Activated CD4-positive, alpha-beta T cell treated with anti-CD3 and anti-CD28 coated beads, Interleukin-2, amount 50 U/mL, for 48 hours (primary cell): ENCODE data around the gene DMAC2L.
"Not testable (repeated sequence)": the region's sequence is repeated elsewhere in the genome, so short reads cannot be mapped to it uniquely, and the experiment has no call there.

ENCODE experiments used
- DNase-seq, 2 experiments: peaks; one replicate each; pipeline ENCODE4 v3.0.0-alpha.2; 2020

DMAC2L gene

GRCh38 chr14:50311972-50312733 is at the start of gene DMAC2L, which contains the start of gene L2HGDH:
Gene DMAC2L, plus strand, starts transcription at chr14:50312324. Its CDS starts 9,164 bp downstream, at chr14:50321488.
Gene L2HGDH, minus strand, starts transcription at chr14:50312229. Its CDS starts 79 bp downstream, at chr14:50312150.
- DNase-seq: peak; percentile 89 to 92

- no peak for DNase-seq
These were observed 49.3 kb upstream of the DMAC2L start for GRCh38 chr14:50262865-50263264.

GRCh38 chr14:50263321-50263720 is 48.8 kb upstream of the DMAC2L start:
- no peak for DNase-seq

- DNase-seq: no peak
These were observed 47.1 kb upstream of the DMAC2L start for GRCh38 chr14:50265029-50265428.

GRCh38 chr14:50270932-50271331 is 41.2 kb upstream of the DMAC2L start:
- DNase-seq: no peak

GRCh38 chr14:50272498-50272897 is 39.6 kb upstream of the DMAC2L start:
- DNase-seq: no peak

GRCh38 chr14:50285861-50286260 is 26.3 kb upstream of the DMAC2L start:
- DNase-seq: no peak

- DNase-seq: no peak
These were observed 24.0 kb upstream of the DMAC2L start for GRCh38 chr14:50288146-50288545.

- no peak for DNase-seq
These were observed 21.8 kb upstream of the DMAC2L start for GRCh38 chr14:50290306-50290705.

GRCh38 chr14:50299585-50299984 is 12.5 kb upstream of the DMAC2L start:
- DNase-seq: no peak

- no peak for DNase-seq
These were observed 10.2 kb upstream of the DMAC2L start for GRCh38 chr14:50301914-50302313.

- no peak for DNase-seq
These were observed 8.2 kb upstream of the DMAC2L start for GRCh38 chr14:50303744-50304471.

- no peak for DNase-seq
These were observed 3.7 kb upstream of the DMAC2L start for GRCh38 chr14:50308363-50308915.

- no peak for DNase-seq
These were observed 1.7 kb upstream of the DMAC2L start for GRCh38 chr14:50310445-50310844.

GRCh38 chr14:50311337-50311971 is 670 bp upstream of the DMAC2L start:
- DNase-seq: no peak

GRCh38 chr14:50312734-50313054 is 570 bp downstream of the DMAC2L start:
- no peak for DNase-seq

GRCh38 chr14:50314098-50314497 is 2.0 kb downstream of the DMAC2L start:
- DNase-seq: not testable (repeated sequence)

GRCh38 chr14:50318031-50318626 is 6.0 kb downstream of the DMAC2L start:
- no peak for DNase-seq

GRCh38 chr14:50319293-50319692 is 7.2 kb downstream of the DMAC2L start:
- DNase-seq: no peak

GRCh38 chr14:50319721-50320120 is 7.6 kb downstream of the DMAC2L start:
- DNase-seq: no peak

- peak in 1 of 2 experiments; percentile 28 for DNase-seq
These were observed 8.2 kb downstream of the DMAC2L start for GRCh38 chr14:50320283-50320682.

- DNase-seq: peak; percentile 46 to 62
These were observed 9.0 kb downstream of the DMAC2L start for GRCh38 chr14:50321009-50321660.

GRCh38 chr14:50331596-50331995 is 19.5 kb downstream of the DMAC2L start:
- no peak for DNase-seq
